Mucosa of descending colon (tissue), 3 donors: ENCODE data around the gene RIPK3. TPM values are rescaled to one million over a fixed set of nuclear protein-coding genes. Genes with fewer than 3 reads are reported as not detected.

ENCODE experiments used
- ATAC-seq: fragments of 200-7000 bp; cut with Tn5 transposase; one replicate; pipeline ENCODE4 v1.9.1; 2020; ENCODE audit warnings: mild to moderate bottlenecking, moderate library complexity
- DNase-seq, 3 donors: peaks; one replicate each; pipeline ENCODE4 v3.0.0-alpha.2; 2020
- H3K36me3 ChIP-seq: fragments of 200-600 bp; one replicate; pipeline ENCODE4 v1.8.0; 2021; ENCODE audit warnings: low read depth, mild to moderate bottlenecking
- H3K4me1 ChIP-seq: fragments of 200-600 bp; one replicate; pipeline ENCODE4 v1.8.0; 2021; ENCODE audit warnings: low read depth, mild to moderate bottlenecking
- H3K4me3 ChIP-seq: fragments of 200-600 bp; one replicate; pipeline ENCODE4 v1.8.0; 2021; ENCODE audit warnings: mild to moderate bottlenecking
- H3K9me3 ChIP-seq: fragments of 200-600 bp; one replicate; pipeline ENCODE4 v1.8.0; 2021; ENCODE audit warnings: mild to moderate bottlenecking
- CTCF ChIP-seq: fragments of 200-600 bp; IDR thresholded peaks from one replicate; pipeline ENCODE4 v1.8.0; 2022; ENCODE audit warnings: antibody characterized with exemption, mild to moderate bottlenecking
- intact Hi-C, 2 donors: fragments of 100-400 bp; cut with DNase I in 1 of 2; cut with micrococcal nuclease in 1 of 2; formaldehyde crosslinking; loops; one replicate each; pipeline versions ENCODE4 v1.11.0 to v1.11.1; 2022; cut with DNase I, micrococcal nuclease
- total RNA-seq, 3 donors: library from RNA; stranded (reverse); fragmentation: NEBNext Ultra II Directional in 2 of 3; extraction: Animal tissue kit (Norgen Biotek cat#: 25700) in 2 of 3; gene quantifications; one replicate each; pipeline versions ENCODE4 v1.2.1 to v1.2.4, GENCODE V29; 2021 to 2023
- donor health status: DM: no; HTN: no; CAD: no; lungs with moderate emphysema.
- donor health status: DM: no; HTN: no; CAD: no.
- donor health status: DM: no; HTN: yes; CAD: no.

Gene RIPK3
- total RNA-seq, 3 donors from 2014 or later = 40.6 to 99.9 (median 71.7) TPM

- intact Hi-C loops = no loop called here
- no peaks in the 10 kb centered on the region for H3K36me3 ChIP-seq
- H3K4me3 ChIP-seq = no peak overlapping the region
- H3K4me1 ChIP-seq = peaks cover 24% of the 10 kb centered on the region
- DNase-seq (no peak), ATAC-seq (peak; percentile 1)
- TF ChIP-seq CTCF = no peak
- H3K9me3 ChIP-seq = no peaks in the 10 kb centered on the region
These were observed 23.2 kb downstream of the RIPK3 start for GRCh38 chr14:24316597-24316950.

- peak; percentile 18 for TF ChIP-seq CTCF
- no peaks in the 10 kb centered on the region for H3K36me3 ChIP-seq
- H3K4me1 ChIP-seq = peaks cover 28% of the 10 kb centered on the region
- peak; percentile 70 to 84 (median 81) for DNase-seq
- ATAC-seq = peak; percentile 79
- intact Hi-C loops = no loop called here
- H3K4me3 ChIP-seq = no peak overlapping the region
- H3K9me3 ChIP-seq = no peaks in the 10 kb centered on the region
These were observed 23.8 kb downstream of the RIPK3 start for GRCh38 chr14:24315807-24316596.

GRCh38 chr14:24315243-24315806, 24.5 kb downstream of the RIPK3 start:
- DNase-seq = no peak
- Histone ChIP-seq H3K4me1 (peaks cover 35% of the 10 kb centered on the region), H3K9me3 (no peaks in the 10 kb centered on the region), H3K36me3 (no peaks in the 10 kb centered on the region), H3K4me3 (no peak overlapping the region)
- TF ChIP-seq CTCF = no peak
- intact Hi-C loops = no loop called here
- ATAC-seq = no peak

- Histone ChIP-seq H3K9me3 (no peaks in the 10 kb centered on the region), H3K4me3 (no peak overlapping the region), H3K36me3 (no peaks in the 10 kb centered on the region), H3K4me1 (peaks cover 43% of the 10 kb centered on the region)
- DNase-seq (no peak), ATAC-seq (no peak)
- no peak for TF ChIP-seq CTCF
- intact Hi-C loops = no loop called here
These were observed 25.2 kb downstream of the RIPK3 start for GRCh38 chr14:24314377-24315193.

- intact Hi-C loops = no loop called here
- H3K4me1 ChIP-seq = peaks cover 48% of the 10 kb centered on the region
These were observed 25.9 kb downstream of the RIPK3 start for GRCh38 chr14:24313913-24314312.

More at GRCh38 chr14:24313913-24314312, 25.9 kb downstream of the RIPK3 start:
- TF ChIP-seq CTCF = no peak
- Histone ChIP-seq H3K4me3 (no peak overlapping the region), H3K36me3 (no peaks in the 10 kb centered on the region), H3K9me3 (no peaks in the 10 kb centered on the region)
- ATAC-seq = no peak
- no peak for DNase-seq
